NCI-H2227 (cell line): ENCODE results near the gene MUCL3.
"Not testable (repeated sequence)": the region's sequence is repeated elsewhere in the genome, so short reads cannot be mapped to it uniquely, and the experiment has no call there.

Experiments
- DNase-seq: peaks from one replicate; lab custom pipeline; 2025; ENCODE audit not compliant: unreplicated experiment; lab: John Stamatoyannopoulos, UW

The MUCL3 gene

DNA sequence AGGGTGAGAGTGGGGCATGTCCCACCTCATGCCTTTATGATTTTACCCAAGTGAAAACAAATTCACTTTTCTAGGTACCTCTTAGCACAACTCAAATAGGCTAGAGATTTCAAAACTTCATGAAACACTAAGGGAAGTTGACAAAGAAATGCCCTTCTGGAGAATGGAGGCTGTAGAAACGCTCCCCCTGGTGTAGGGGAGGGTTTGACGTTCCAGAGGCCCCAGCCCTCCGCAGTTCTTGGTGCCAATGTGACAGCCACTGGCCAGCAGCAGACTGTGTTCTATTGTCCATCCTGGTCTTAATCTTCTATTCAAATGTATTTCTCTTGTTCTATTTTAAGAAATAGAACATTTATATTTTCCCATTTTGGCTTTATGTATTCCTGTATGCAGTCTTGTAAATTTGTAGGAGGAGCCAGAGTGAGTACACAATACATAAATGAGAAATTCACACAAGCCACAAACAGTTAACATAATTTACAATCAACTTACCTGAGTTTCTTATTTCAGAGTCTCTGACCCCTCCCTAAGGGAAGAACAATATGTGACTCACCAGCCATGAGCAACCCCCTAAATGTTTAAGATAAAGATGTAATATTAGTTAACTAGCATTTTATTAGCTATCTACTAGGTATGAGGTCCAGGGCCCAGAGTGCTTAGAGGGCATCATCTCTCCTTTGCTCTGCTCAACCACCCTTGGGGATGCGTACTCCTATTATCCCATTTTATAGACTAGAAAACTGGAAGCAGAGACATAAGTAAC is 33.9 kb downstream of the MUCL3 start:
- no peak for DNase-seq

DNA sequence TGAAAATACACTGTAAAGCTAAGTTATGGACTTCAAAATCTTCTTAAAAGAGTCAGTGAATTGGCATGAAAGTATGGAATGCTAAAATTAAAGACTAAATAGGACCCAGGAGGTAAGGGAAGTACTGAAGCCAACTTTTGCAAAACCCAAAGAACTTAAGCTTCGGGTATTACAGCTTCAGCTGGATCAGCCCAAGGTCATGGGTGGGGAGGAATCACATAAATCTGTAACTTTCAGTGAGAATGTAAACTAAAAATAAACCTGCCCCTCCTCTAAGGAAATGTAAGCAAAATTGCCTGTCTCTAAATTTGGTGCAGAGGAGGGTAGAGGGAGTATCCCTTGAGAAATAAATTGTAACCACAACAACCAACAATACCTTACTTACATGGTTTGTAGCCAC is 38.4 kb downstream of the MUCL3 start:
- no peak for DNase-seq

DNA sequence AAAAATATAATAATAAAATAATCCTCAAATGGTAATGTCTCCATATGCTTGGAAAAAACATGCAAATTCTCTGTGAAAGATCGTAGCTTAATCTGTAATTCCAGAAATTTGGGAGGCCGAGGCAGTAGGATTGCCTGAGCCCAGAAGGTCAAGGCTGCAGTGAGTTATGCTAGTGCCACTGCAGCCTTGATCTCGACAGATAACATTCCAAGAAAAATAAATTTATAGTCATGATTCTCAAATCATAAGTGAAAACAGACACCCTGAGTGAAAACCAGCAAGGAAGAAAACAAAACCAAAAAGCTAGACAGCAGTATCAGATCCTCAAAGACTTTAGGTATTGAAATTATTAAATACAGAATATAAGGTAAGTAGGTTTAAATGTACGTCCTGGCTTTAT is 38.9 kb downstream of the MUCL3 start:
- no peak for DNase-seq

DNA sequence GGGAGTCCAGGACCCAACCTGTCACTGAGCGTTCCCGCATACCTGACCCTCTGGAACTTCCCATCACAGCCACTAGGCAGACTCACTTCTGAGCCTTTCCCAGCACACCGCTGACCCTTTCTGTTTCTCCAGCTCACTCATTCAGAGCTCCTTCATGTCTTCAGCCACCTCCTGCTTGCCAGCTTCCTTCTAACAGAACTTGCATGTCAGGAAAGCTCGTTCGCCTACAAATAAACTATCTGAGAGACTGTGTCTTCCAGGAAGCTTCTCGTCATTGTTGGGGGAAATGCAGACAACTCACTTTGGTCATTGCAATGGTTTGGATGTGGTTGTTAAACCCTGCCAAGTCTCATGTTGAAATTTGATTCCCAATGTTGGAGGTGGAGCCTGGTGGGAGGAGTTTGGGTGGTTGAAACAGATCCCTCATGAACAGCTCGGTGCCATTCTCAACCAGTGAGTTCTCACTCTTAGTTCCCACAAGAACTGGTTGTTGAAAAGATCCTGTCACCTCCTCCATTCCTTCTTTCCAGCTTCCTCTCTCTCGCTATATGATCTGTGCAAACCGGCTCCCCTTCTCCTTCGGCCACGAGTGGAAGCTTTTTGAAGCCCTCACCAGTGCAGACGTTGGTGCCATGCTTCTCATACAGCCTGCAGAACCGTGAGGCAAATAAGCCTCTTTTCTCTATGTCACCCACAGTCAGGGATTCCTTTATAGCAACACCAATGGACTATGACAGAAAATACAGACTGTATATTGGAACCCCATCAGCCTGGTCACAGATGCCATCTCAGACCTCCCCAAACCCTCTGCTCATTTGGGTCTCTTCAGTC is 41.4 kb downstream of the MUCL3 start:
- DNase-seq, result no peak

DNA sequence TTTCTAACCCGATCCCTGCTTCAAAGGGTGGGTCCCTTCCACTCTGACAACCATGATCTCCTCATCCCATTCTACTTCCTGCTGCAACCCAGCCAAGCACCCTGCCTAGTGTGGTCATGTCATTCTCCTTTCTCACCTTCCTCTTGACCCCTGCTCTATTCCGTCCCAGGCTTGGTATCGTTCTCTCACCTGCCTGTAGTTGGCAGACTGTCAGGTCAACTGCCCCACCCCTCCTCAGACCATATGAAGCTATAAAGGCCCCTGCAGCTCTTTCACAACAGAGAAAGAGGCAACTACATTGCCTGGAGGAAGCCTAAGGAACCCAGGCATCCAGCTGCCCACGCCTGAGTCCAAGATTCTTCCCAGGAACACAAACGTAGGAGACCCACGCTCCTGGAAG is 42.7 kb downstream of the MUCL3 start, which contains the start of gene MUC21:
Gene MUC21 (plus strand): TSS at position 280 of the 400 bp plus-strand sequence. CDS start 241 bp downstream, outside the sequence.
- no peak for DNase-seq

DNA sequence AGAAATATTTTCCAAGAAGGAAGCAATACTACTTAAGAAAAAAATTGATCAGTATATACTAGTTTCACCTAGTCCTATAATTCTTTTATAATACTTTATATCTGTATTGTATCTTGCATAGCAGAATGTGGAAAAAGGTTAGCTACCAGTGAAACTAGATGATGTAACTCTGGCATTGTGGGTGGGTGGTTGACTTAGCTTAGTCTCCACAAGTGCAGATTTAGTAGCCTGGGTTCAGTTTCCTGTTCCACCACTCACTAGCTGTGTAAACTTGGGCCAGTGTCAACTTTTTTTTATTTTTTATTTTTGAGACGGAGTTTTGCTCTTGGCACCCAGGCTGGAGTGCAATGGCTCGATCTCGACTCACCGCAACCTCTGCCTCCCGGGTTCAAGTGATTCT is 44.7 kb downstream of the MUCL3 start:
- DNase-seq, result no peak

DNA sequence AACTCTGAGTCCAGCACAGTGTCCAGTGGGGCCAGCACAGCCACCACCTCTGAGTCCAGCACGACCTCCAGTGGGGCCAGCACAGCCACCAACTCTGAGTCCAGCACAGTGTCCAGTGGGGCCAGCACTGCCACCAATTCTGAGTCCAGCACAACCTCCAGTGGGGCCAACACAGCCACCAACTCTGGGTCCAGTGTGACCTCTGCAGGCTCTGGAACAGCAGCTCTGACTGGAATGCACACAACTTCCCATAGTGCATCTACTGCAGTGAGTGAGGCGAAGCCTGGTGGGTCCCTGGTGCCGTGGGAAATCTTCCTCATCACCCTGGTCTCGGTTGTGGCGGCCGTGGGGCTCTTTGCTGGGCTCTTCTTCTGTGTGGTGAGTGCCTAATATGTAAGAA is 46.5 kb downstream of the MUCL3 start:
- no peak for DNase-seq

DNA sequence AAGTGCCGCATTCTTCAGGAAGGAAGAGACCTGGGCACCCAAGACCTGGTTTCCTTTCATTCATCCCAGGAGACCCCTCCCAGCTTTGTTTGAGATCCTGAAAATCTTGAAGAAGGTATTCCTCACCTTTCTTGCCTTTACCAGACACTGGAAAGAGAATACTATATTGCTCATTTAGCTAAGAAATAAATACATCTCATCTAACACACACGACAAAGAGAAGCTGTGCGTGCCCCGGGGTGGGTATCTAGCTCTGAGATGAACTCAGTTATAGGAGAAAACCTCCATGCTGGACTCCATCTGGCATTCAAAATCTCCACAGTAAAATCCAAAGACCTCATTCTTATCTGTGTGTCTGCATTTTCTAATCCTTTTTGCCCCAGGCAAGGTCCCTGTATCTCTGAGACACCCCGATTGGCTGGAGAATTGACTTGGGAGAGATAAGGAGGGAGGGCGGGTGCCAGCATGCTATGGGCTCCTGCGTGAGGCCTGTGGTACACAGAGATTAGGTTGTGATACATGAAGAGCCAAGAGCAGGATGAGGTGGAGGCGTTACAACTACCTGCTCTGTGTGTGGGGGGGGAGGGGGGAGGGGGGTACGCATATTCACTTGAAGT is 47.5 kb downstream of the MUCL3 start:
- no peak for DNase-seq

DNA sequence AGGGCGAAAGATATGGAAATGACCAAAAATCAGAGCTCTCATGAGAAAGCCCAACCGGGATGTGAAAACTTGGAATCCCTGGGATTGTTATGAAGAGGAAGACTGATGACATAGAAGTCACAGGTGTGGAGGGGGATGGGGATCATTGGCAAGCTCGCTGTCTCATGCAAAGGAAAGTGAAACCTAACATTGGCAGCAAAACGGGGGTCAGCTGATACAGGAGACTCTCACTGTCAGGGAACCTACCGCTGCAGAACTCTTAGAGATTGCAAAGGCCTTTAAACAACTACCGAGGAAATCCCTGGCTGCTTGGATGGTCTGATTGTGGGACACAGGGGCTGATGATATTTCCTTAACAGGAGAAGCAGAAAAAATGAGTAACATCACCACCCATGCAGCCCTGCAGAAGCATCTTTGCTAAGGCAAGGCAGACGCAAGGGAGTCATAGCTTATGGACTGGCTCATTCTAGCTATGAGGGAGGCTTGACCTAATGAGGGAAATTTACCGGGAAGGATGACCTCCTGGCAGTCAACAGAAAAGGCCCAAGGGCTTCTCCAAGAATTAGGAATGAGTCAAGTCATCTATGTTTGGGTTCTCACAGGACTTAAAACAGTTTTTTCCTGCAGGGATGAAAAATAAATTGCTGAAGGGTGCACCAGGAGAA is 49.8 kb downstream of the MUCL3 start:
- DNase-seq, result no peak

DNA sequence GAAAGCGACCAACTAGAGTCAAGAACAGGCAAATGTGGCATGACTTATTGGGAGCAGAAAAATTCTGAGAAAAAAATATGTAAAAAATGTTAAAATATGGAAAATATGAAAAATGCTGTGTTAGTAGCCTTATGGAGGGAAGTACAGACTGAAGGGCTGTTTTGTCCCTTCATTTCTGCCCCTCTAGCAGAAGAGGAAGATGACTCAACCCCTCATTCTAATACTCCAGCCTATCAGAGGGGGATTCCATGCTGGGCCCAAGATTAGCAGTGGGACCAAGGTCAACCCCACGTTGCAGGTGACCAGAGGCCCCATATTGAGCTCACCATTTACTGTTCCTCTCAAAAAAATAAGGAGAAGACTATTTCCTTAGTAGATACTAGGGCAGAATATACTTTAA is 51.1 kb downstream of the MUCL3 start:
- no peak for DNase-seq

DNA sequence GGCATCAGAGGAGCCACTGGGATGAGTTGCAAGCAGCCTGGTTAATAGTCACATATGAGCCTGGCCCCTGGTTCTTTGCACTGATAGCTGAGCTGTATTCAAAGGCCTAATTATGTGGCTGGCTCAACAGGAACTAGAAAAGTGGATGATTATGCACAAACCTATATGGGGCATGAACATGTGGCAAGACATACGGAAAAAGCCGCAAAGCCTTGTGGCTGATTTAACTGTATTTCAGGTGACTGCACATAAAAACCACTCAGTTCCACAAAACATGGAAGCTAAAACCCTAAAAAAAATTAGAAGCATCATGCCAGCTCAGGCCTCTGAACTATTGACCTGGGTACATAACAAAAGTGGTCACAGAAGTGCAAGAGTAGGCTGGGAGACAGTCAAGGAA is 56.5 kb downstream of the MUCL3 start:
- DNase-seq, result no peak

DNA sequence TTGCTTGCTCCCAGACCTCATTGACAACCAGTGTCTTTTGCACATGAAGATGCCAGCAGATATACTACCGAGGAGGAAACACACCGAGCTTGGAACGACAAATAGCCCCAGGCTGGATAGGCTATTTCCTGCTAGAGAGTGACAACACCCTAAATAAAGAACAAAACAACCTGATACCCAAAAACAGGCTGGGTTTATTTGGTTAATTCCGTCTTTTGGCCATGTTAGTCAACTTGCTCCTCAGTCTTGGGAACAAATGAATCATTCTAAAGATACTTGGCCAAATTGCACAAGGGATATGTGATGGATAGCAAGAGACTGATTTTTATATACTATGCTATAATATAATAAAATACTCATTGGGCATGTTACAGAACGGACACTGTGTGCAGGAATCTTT is 58.0 kb downstream of the MUCL3 start:
- no peak for DNase-seq

DNA sequence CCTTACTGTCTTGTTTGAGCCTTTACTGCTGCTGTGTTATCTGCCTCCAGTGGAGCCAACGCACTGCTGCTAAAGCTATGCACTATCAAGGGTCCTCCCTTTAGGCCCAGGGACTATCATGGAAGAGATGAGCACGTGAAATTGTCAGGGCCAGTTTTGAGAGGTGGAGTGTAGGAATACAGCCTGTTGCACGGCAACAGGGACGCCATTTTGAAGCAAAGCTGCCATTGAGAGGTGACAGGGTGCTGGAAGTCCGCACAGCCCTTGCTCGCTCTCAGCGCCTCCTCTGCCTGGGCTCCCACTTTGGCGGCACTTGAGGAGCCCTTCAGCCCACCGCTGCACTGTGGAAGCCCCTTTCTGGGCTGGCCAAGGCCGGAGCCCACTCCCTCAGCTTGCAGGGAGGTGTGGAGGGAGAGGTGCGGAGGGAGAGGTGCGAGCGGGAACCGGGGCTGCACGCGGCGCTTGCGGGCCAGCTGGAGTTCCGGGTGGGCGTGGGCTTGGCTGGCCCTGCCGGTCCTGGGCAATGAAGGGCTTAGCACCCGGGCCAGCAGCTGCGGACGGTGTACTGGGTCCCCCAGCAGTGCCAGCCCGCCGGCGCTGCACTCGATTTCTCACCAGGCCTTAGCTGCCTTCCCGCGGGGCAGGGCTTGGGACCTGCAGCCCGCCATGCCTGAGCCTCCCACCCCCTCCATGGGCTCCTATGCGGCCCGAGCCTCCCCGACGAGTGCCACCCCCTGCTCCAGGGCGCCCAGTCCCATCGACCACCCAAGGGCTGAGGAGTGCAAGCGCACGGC is 59.5 kb downstream of the MUCL3 start:
- DNase-seq, result not testable (repeated sequence)

DNA sequence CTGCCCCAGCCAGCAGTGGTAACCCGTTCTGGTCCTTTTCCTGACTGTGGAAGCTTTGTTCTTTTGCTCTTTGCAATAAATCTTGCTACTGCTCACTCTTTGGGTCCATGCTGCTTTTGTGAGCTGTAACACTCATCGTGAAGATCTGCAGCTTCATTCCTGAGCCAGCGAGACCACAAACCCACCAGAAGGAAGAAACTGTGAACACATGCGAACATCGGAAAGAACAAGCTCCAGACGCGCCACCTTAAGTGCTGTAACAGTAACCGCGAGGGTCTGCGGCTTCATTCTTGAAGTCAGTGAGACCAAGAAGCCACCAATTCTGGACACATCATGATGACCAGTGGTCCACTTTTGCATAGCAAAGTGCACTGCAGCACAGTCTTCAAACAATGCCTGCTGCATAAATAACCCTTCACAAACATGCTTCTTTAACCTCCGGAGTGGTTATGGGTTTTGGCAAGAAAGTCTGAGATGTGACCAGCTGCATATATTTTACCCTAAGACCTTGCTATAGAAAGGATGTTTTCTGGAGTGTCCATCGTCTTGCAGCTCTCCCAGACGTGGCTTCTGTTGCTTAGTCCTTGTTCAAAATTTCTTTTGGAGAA is 60.6 kb downstream of the MUCL3 start:
- DNase-seq, result no peak

DNA sequence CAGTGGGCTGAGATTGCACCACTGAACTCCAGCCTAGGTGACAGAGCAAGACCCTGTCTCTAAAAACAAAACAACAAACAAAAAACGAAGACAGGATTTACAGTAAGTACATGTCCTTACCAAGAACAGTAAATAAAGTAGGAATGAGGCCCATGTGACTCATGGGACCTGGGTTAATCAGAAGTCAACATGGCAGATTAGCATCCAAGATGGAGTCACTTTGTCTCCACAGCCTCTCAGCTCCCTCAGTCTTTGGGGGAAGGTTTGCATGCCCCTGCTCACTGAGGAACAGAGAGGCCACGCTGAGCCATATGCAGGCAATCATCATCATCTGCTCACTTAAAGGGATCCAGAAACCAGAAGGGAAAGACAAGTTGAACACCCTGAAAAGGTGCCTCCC is 61.7 kb downstream of the MUCL3 start:
- no peak for DNase-seq
